ENCODE measurements around the gene VPS13C.

The VPS13C gene

GRCh38 chr15:61936528-61937195, 123.6 kb downstream of the VPS13C start:
- DNase-seq = no peak

GRCh38 chr15:61935493-61935892, 124.8 kb downstream of the VPS13C start:
- DNase-seq = no peak

GRCh38 chr15:61929452-61929851, 130.8 kb downstream of the VPS13C start:
- no peak for DNase-seq

- no peak for DNase-seq
Observed at GRCh38 chr15:61923173-61923572, 137.1 kb downstream of the VPS13C start.

GRCh38 chr15:61921093-61921492, 139.2 kb downstream of the VPS13C start:
- DNase-seq = no peak

- DNase-seq = no peak
Observed at GRCh38 chr15:61917457-61917856, 142.8 kb downstream of the VPS13C start.

- DNase-seq = peak; percentile 67
Observed at GRCh38 chr15:61916104-61916503, 144.1 kb downstream of the VPS13C start.

- no peak for DNase-seq
Observed at GRCh38 chr15:61915640-61916039, 144.6 kb downstream of the VPS13C start.

GRCh38 chr15:61910839-61911369, 149.3 kb downstream of the VPS13C start:
- DNase-seq = no peak

- DNase-seq = no peak
Observed at GRCh38 chr15:61908241-61908640, 152.0 kb downstream of the VPS13C start.

GRCh38 chr15:61907753-61908086, 152.5 kb downstream of the VPS13C start:
- no peak for DNase-seq

GRCh38 chr15:61906961-61907752, 153.1 kb downstream of the VPS13C start:
- no peak for DNase-seq

GRCh38 chr15:61893146-61893545, 167.1 kb downstream of the VPS13C start:
- DNase-seq = no peak

GRCh38 chr15:61892140-61892539, 168.1 kb downstream of the VPS13C start:
- no peak for DNase-seq

- no peak for DNase-seq
Observed at GRCh38 chr15:61890106-61890505, 170.1 kb downstream of the VPS13C start.

GRCh38 chr15:61889706-61890105, 170.5 kb downstream of the VPS13C start:
- DNase-seq = no peak

GRCh38 chr15:61888074-61888780, 172.0 kb downstream of the VPS13C start:
- peak; percentile 9 for DNase-seq

- DNase-seq = no peak
Observed at GRCh38 chr15:61880084-61880483, 180.2 kb downstream of the VPS13C start.

GRCh38 chr15:61879219-61879618, 181.0 kb downstream of the VPS13C start:
- DNase-seq = no peak

- no peak for DNase-seq
Observed at GRCh38 chr15:61871926-61872522, 188.2 kb downstream of the VPS13C start.

- DNase-seq = no peak
Observed at GRCh38 chr15:61869656-61870055, 190.6 kb downstream of the VPS13C start.

- DNase-seq = no peak
Observed at GRCh38 chr15:61861962-61862361, 198.3 kb downstream of the VPS13C start.

All from fibroblast of skin of abdomen (primary cell).